Vagina (tissue), 2 donors: ENCODE results near the gene TP53TG5. TPM values are rescaled to one million over a fixed set of nuclear protein-coding genes. Genes with fewer than 3 reads are reported as not detected.

Source experiments
- DNase-seq, 2 donors: peaks; one replicate each; pipeline ENCODE4 v3.0.0-alpha.2; 2017; ENCODE audit errors: extremely low spot score in 2 of 2
- H3K27ac ChIP-seq: fragments of 200-600 bp; sonication (generic); one replicate; pipeline ENCODE4 v1.5.1; 2019
- H3K27me3 ChIP-seq: fragments of 200-600 bp; sonication (generic); one replicate; pipeline ENCODE4 v1.5.1; 2019
- H3K36me3 ChIP-seq, 2 donors: fragments of 200-600 bp; sonication (generic); one replicate each; pipeline ENCODE4 v1.5.1; 2017 to 2019
- H3K4me1 ChIP-seq: fragments of 200-600 bp; sonication (generic); one replicate; pipeline ENCODE4 v1.5.1; 2019
- H3K4me3 ChIP-seq, 2 donors: fragments of 200-600 bp; sonication (generic); 1 replicate in 1 of 2; 2 replicates in 1 of 2; pipeline ENCODE4 v1.5.1; 2016 to 2019
- H3K9me3 ChIP-seq: fragments of 200-600 bp; sonication (generic); one replicate; pipeline ENCODE4 v1.5.1; 2019
- POLR2A ChIP-seq, 2 donors: fragments of 450-650 bp; IDR thresholded peaks; one replicate each; pipeline ENCODE4 v1.6.1; 2017; ENCODE audit warnings: antibody characterized with exemption in 2 of 2, mild to moderate bottlenecking in 2 of 2, moderate library complexity in 2 of 2
- POLR2AphosphoS5 ChIP-seq, 2 donors: sonication (generic); formaldehyde crosslinking; IDR thresholded peaks; one replicate each; pipeline ENCODE4 v1.9.0; 2017; ENCODE audit warnings: antibody characterized with exemption in 2 of 2, mild to moderate bottlenecking in 2 of 2, low read depth in 1 of 2; ENCODE audit not compliant: insufficient read depth in 1 of 2
- intact Hi-C: fragments of 100-400 bp; cut with DNase I; formaldehyde crosslinking; loops from one replicate; pipeline ENCODE4 v1.15.1; 2023
- total RNA-seq: library from RNA; depleted of rRNA; stranded (reverse); fragments of >200 nt; gene quantifications from one replicate; pipeline ENCODE4 v1.2.3, GENCODE V29; 2016
- TF ChIP-seq, protein P1 (sequence below), 3 experiments: fragments of 450-650 bp in 2 of 3; fragments of 200-600 bp in 1 of 3; sonication (generic) in 1 of 3; IDR thresholded peaks; one replicate each; pipeline ENCODE4 v1.5.1; 2017 to 2019; ENCODE audit warnings: antibody characterized with exemption in 3 of 3, mild to moderate bottlenecking in 2 of 3, moderate library complexity in 2 of 3

TP53TG5 gene
- total RNA-seq, 1 donor from 2014 or later: not detected

DNA sequence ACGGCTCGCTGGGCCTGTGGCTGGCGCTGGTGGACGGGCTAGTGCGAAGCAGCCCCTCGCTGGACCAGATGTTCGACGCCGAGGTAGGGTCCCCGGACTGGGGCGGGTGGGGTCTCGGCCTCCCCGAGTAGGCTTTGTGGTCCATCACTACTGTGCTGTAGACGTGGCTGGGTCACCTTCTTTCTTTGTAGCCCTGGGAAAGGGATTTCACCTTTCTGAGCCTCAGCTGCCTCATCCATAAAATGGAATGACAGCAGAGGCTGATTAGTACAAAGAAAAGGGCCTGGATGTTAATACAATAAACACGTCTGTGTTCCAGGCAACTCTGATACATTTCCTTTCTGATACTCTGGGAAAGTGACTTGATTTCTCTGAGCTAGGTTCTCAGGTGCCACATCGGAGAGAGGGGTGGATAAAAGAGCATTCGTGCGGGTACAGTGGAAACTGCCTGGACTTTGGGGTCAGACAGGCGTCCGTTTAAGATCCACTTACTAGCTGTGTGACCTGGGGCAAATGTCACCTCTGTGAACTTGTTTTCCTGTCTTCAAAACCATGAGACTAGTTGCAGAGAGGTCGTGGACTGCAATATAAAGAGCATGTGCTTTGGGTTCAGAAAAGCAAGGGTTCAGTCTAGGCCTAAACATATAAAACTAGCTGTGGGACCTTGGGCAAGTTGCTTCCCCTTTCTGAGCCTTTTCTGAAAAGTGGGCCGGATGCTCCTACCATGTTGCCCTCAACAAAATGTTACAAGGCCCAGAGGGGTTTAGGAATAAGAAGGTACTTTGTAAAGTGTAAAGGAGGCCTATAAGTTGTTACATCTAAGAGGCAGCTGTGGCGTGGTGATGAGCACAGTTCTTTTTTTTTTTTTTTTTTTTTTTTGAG lies 14.3 kb downstream of the TP53TG5 start:
- intact Hi-C loops: loop anchor here (10.0 kb wide), 1 partner anchor 411 kb away; no protein-coding TSS in a partner anchor
- Histone ChIP-seq H3K4me3 (peak overlapping the region; percentile 68 to 70), H3K27ac (peak overlapping the region; percentile 89), H3K27me3 (no peaks in the 10 kb centered on the region), H3K9me3 (no peaks in the 10 kb centered on the region), H3K4me1 (peaks cover 38% of the 10 kb centered on the region), H3K36me3 (peaks cover 0 to 31% of the 10 kb centered on the region in 2 donors)
- DNase-seq: peak in 1 of 2 donors; percentile 79
- no peak for TF ChIP-seq POLR2A (IDR thresholded peaks at IDR 0.05)
- TF ChIP-seq POLR2AphosphoS5 (IDR thresholded peaks at IDR 0.05; ENCODE audit: insufficient read depth in 1 of 2, low read depth in 1 of 2): no peak
- TF ChIP-seq, protein P1, sequence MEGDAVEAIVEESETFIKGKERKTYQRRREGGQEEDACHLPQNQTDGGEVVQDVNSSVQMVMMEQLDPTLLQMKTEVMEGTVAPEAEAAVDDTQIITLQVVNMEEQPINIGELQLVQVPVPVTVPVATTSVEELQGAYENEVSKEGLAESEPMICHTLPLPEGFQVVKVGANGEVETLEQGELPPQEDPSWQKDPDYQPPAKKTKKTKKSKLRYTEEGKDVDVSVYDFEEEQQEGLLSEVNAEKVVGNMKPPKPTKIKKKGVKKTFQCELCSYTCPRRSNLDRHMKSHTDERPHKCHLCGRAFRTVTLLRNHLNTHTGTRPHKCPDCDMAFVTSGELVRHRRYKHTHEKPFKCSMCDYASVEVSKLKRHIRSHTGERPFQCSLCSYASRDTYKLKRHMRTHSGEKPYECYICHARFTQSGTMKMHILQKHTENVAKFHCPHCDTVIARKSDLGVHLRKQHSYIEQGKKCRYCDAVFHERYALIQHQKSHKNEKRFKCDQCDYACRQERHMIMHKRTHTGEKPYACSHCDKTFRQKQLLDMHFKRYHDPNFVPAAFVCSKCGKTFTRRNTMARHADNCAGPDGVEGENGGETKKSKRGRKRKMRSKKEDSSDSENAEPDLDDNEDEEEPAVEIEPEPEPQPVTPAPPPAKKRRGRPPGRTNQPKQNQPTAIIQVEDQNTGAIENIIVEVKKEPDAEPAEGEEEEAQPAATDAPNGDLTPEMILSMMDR (IDR thresholded peaks at IDR 0.05): no peak

DNA sequence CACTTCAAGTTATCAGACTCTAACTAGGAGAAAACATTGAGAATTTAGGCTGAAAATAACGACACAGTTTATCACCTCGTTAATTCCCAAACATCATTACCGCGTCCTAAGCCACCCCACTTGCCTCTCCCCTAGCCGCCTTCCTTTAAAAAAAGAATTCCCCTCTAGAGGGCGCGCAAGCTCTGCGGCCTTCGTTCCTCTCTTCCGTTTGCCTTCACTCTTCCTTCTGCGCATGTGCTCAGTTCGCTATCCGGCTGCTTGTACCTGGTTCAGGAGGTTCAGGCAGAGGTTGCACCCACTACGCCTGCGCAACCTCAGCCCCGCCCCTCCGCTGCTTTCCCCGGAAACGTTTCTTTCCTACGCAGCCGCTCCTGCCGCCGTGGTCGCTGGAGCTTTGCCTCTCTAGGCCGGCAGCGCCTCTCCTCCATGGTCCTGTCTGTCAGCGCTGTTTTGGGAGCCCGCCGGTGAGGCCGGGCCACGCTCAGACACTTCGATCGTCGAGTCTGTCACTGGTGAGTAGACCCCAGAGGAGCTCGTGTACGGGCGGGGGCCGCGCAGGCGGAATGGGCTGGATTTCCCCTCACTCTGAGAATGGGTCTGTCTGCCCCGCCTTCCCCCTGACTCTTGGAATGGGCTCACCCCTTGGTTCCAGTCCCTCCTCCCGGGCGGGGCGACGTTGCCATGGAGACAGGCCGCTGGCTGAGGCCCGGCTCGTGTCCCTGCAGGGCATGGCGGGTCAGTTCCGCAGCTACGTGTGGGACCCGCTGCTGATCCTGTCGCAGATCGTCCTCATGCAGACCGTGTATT lies 15.1 kb downstream of the TP53TG5 start, which contains the start of gene SYS1:
TSS of gene SYS1 (plus strand) at position 353 of the 807 bp plus-strand sequence. CDS start at position 729, 376 bp downstream.
- intact Hi-C loops: loop anchor here (10.0 kb wide), 1 partner anchor 412 kb away; no protein-coding TSS in a partner anchor

DNA sequence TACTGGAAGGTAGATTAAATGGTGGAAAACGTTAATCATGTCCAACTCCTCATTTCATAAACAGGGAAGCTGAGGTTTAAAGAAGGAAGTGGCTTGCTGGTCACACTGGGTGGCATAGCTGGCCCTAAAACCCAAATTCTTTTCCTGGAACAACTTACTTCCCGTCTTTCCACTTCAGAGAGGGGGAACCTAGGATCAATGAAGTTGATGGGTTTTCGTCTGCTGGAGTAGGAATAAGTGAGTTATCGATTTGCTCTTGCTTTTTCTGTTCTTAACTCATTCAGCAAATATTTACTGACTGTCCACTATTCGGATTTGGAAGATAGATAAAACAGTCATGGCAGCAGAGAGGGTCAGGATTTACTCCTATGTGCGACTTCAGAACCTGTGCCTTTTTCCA lies 16.3 kb downstream of the TP53TG5 start:
- Histone ChIP-seq H3K4me1 (peaks cover 53% of the 10 kb centered on the region), H3K36me3 (peaks cover 0 to 16% of the 10 kb centered on the region in 2 donors), H3K9me3 (no peaks in the 10 kb centered on the region), H3K4me3 (no peak overlapping the region), H3K27me3 (no peaks in the 10 kb centered on the region), H3K27ac (no peak overlapping the region)
- intact Hi-C loops: loop anchor here (10.0 kb wide), 1 partner anchor 413 kb away; no protein-coding TSS in a partner anchor
- DNase-seq: peak in 1 of 2 donors; percentile 11
- TF ChIP-seq, protein P1 (IDR thresholded peaks at IDR 0.05): no peak
- TF ChIP-seq POLR2A (IDR thresholded peaks at IDR 0.05) (no peak), POLR2AphosphoS5 (IDR thresholded peaks at IDR 0.05; ENCODE audit: insufficient read depth in 1 of 2, low read depth in 1 of 2) (no peak)

More for the DNA sequence above, 15.1 kb downstream of the TP53TG5 start, which contains the start of gene SYS1:
- Histone ChIP-seq H3K9me3 (no peaks in the 10 kb centered on the region), H3K4me1 (peaks cover 47% of the 10 kb centered on the region), H3K27ac (peak within 1 kb of the TSS; percentile 89), H3K4me3 (peak within 1 kb of the TSS; percentile 68 to 70), H3K36me3 (peaks cover 0 to 28% of the 10 kb centered on the region in 2 donors), H3K27me3 (no peaks in the 10 kb centered on the region)
- TF ChIP-seq POLR2AphosphoS5 (IDR thresholded peaks at IDR 0.05; ENCODE audit: insufficient read depth in 1 of 2, low read depth in 1 of 2) (peak; percentile 100), POLR2A (IDR thresholded peaks at IDR 0.05) (peak in 1 of 2 donors; percentile 70)
- TF ChIP-seq, protein P1 (IDR thresholded peaks at IDR 0.05): peak; percentile 85 to 95 (median 86)
- DNase-seq: peak in 1 of 2 donors; percentile 99

DNA sequence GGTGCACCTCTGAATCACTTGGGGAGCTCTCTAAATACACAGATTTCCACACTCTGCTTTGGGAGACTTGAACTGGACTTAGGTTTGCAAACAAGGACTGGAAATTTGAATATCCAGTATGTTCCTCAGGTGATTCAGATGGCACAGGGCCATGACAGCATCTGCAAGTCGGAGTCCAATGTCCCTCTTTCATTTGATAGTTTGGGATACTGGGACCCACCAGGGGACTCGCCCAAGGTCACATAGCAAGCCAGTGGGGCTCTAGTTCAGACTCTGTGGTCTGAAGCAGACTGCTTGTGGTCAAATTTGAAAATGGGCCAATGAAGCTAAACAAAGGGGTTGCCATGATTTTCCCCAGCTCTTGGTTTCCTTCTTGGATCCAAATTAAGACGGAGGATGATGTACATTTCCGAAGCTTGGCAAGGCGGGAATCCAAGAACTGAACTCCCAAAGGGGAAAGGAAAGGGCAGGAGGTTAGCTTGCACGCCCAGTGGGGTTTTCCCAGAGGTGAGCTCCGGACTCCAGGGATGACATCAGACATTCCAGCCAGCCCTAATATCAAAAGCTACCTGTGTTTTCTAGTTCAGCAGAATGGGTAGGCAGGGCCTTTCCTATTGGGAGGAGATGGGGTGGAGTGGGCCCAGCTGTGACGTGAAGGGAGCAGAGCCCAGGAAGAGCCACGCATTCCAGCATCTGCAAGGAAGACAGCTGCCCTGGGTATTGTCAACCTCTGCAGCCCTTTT lies 18.5 kb downstream of the TP53TG5 start:
- intact Hi-C loops: loop anchor here (5.0 to 10.0 kb wide), 2 partner anchors 88 to 415 kb away; no protein-coding TSS in a partner anchor
- no peak overlapping the region for H3K4me3 ChIP-seq
- peak overlapping the region; percentile 65 for H3K27ac ChIP-seq
- H3K36me3 ChIP-seq: no peaks in the 10 kb centered on the region
- TF ChIP-seq POLR2A (IDR thresholded peaks at IDR 0.05) (no peak), POLR2AphosphoS5 (IDR thresholded peaks at IDR 0.05; ENCODE audit: insufficient read depth in 1 of 2, low read depth in 1 of 2) (no peak)
- TF ChIP-seq, protein P1 (IDR thresholded peaks at IDR 0.05): no peak
- H3K4me1 ChIP-seq: peaks cover 40% of the 10 kb centered on the region
- H3K9me3 ChIP-seq: no peaks in the 10 kb centered on the region
- DNase-seq: no peak
- no peaks in the 10 kb centered on the region for H3K27me3 ChIP-seq
